GM18870 (cell line): ENCODE results near the gene FHIT.

Experiments
- ATAC-seq: cut with Tn5 transposase; IDR thresholded peaks from one replicate; pipeline ENCODE4 v1.9.1; 2021; ENCODE audit warnings: moderate library complexity; ENCODE audit not compliant: unreplicated experiment

The FHIT gene

GRCh38 chr3:60045686-60046085 is 1205.6 kb downstream of the FHIT start:
- no peak for ATAC-seq

- ATAC-seq, result no peak
Observed at GRCh38 chr3:60036803-60037202, 1214.4 kb downstream of the FHIT start.

- no peak for ATAC-seq
Observed at GRCh38 chr3:60033901-60034453, 1217.3 kb downstream of the FHIT start.

- no peak for ATAC-seq
Observed at GRCh38 chr3:60030982-60031381, 1220.3 kb downstream of the FHIT start.

GRCh38 chr3:60028233-60028632 is 1223.0 kb downstream of the FHIT start:
- no peak for ATAC-seq

- ATAC-seq, result no peak
Observed at GRCh38 chr3:60027335-60027734, 1223.9 kb downstream of the FHIT start.

- ATAC-seq, result no peak
Observed at GRCh38 chr3:60025096-60026050, 1225.9 kb downstream of the FHIT start.

- ATAC-seq, result no peak
Observed at GRCh38 chr3:60024400-60024799, 1226.9 kb downstream of the FHIT start.

GRCh38 chr3:60023189-60023588 is 1228.1 kb downstream of the FHIT start:
- no peak for ATAC-seq

GRCh38 chr3:60017631-60018030 is 1233.6 kb downstream of the FHIT start:
- ATAC-seq, result no peak

- no peak for ATAC-seq
Observed at GRCh38 chr3:60015032-60015705, 1236.1 kb downstream of the FHIT start.

GRCh38 chr3:60013241-60013640 is 1238.0 kb downstream of the FHIT start:
- no peak for ATAC-seq

- ATAC-seq, result no peak
Observed at GRCh38 chr3:60011218-60011617, 1240.0 kb downstream of the FHIT start.

- ATAC-seq, result peak; percentile 80
Observed at GRCh38 chr3:60010781-60011180, 1240.5 kb downstream of the FHIT start.

GRCh38 chr3:60009931-60010478 is 1241.2 kb downstream of the FHIT start:
- no peak for ATAC-seq

GRCh38 chr3:60001369-60001768 is 1249.9 kb downstream of the FHIT start:
- no peak for ATAC-seq

GRCh38 chr3:60000311-60001105 is 1250.7 kb downstream of the FHIT start:
- ATAC-seq, result no peak

- ATAC-seq, result no peak
Observed at GRCh38 chr3:59998058-59998457, 1253.2 kb downstream of the FHIT start.

GRCh38 chr3:59997583-59997982 is 1253.7 kb downstream of the FHIT start:
- ATAC-seq, result no peak

GRCh38 chr3:59996056-59996455 is 1255.2 kb downstream of the FHIT start:
- no peak for ATAC-seq

- ATAC-seq, result no peak
Observed at GRCh38 chr3:59995563-59995962, 1255.7 kb downstream of the FHIT start.
